WTC11 (cell line): ENCODE measurements around the gene ZDHHC11B. TPM values are rescaled to one million over a fixed set of nuclear protein-coding genes. Genes with fewer than 3 reads are reported as not detected.
A peak's percentile ranks its signal among the peaks of the same experiment; 100 is the strongest.
"Not testable (repeated sequence)": the region's sequence is repeated elsewhere in the genome, so short reads cannot be mapped to it uniquely, and the experiment has no call there.

Source experiments
- ATAC-seq: fragments of 200-7000 bp; cut with Tn5 transposase; 2 replicates; pipeline ENCODE4 v1.10.0; 2021; ENCODE audit warnings: mild to moderate bottlenecking, moderate library complexity
- CTCF ChIA-PET: fragments of 300-600 bp; sonication (Branson Sonifier 250); formaldehyde crosslinking; loops from one replicate; lab custom pipeline; 2021; ENCODE audit warnings: antibody characterized with exemption; lab: Charles Lee
- POLR2A ChIA-PET: fragments of 350-600 bp; sonication (Branson Sonifier 250); formaldehyde crosslinking; loops from one replicate; lab custom pipeline; 2021; ENCODE audit warnings: antibody characterized with exemption; lab: Charles Lee
- DNase-seq: peaks from one replicate; pipeline ENCODE4 v3.0.0; 2021; ENCODE audit warnings: low spot score
- H3K27ac Mint-ChIP-seq: 2 replicates; pipeline ENCODE4 v1.8.0; 2021; ENCODE audit warnings: mixed read lengths
- H3K27me3 Mint-ChIP-seq: 2 replicates; pipeline ENCODE4 v1.8.0; 2021; ENCODE audit warnings: low read depth, mild to moderate bottlenecking, moderate library complexity, mixed read lengths
- H3K36me3 Mint-ChIP-seq: 2 replicates; pipeline ENCODE4 v1.8.0; 2021; ENCODE audit warnings: mixed read lengths
- H3K4me1 Mint-ChIP-seq: 2 replicates; pipeline ENCODE4 v1.8.0; 2022; ENCODE audit warnings: mixed read lengths
- H3K4me3 Mint-ChIP-seq: 2 replicates; pipeline ENCODE4 v1.8.0; 2021; ENCODE audit warnings: mild to moderate bottlenecking, moderate library complexity, mixed read lengths
- H3K9me3 Mint-ChIP-seq: 2 replicates; pipeline ENCODE4 v1.8.0; 2021; ENCODE audit warnings: mixed read lengths
- FOXP1 ChIP-seq: sonication (generic); formaldehyde crosslinking; IDR thresholded peaks from 2 replicates; pipeline ENCODE4 v1.8.0; 2022; ENCODE audit warnings: missing genetic modification reagents, mild to moderate bottlenecking, moderate library complexity, borderline replicate concordance
- NR3C1 ChIP-seq: sonication (generic); formaldehyde crosslinking; conservative IDR thresholded peaks from 2 replicates; pipeline ENCODE4 v1.8.1; 2023; ENCODE audit warnings: low read depth, mild to moderate bottlenecking, missing genetic modification reagents
- RORB ChIP-seq: fragments of 250-450 bp; sonication (Bioruptor Pico); IDR thresholded peaks from 2 replicates; pipeline ENCODE4 v1.9.0; 2021; ENCODE audit warnings: mild to moderate bottlenecking
- TCF7 ChIP-seq: sonication (generic); formaldehyde crosslinking; IDR thresholded peaks from 2 replicates; pipeline ENCODE4 v1.8.0; 2022; ENCODE audit warnings: mild to moderate bottlenecking, low read depth, missing genetic modification reagents, moderate library complexity
- TEAD1 ChIP-seq: sonication (generic); formaldehyde crosslinking; IDR thresholded peaks from 2 replicates; pipeline ENCODE4 v1.8.0; 2022; ENCODE audit warnings: mild to moderate bottlenecking, missing genetic modification reagents
- ZBTB43 ChIP-seq: sonication (generic); formaldehyde crosslinking; IDR thresholded peaks from 2 replicates; pipeline ENCODE4 v1.8.1; 2023; ENCODE audit warnings: mild to moderate bottlenecking, missing genetic modification reagents
- ZNF396 ChIP-seq: fragments of 250-450 bp; sonication (Bioruptor Pico); IDR thresholded peaks from 2 replicates; pipeline ENCODE4 v1.8.0; 2021; ENCODE audit warnings: mild to moderate bottlenecking, moderate library complexity, borderline replicate concordance
- ZNF423 ChIP-seq: fragments of 250-450 bp; sonication (Bioruptor Pico); IDR thresholded peaks from 2 replicates; pipeline ENCODE4 v2.1.2; 2022; ENCODE audit warnings: mild to moderate bottlenecking, moderate library complexity
- total RNA-seq: library from RNA; stranded (reverse); gene quantifications from 3 replicates; pipeline ENCODE4 v1.2.3, GENCODE V29; 2021
- TF ChIP-seq, protein P1 (sequence below): sonication (generic); formaldehyde crosslinking; IDR thresholded peaks from 2 replicates; pipeline ENCODE4 v1.8.1; 2023; ENCODE audit warnings: mild to moderate bottlenecking, missing genetic modification reagents, borderline replicate concordance
- TF ChIP-seq, protein P2 (sequence below): sonication (generic); formaldehyde crosslinking; IDR thresholded peaks from 2 replicates; pipeline ENCODE4 v1.8.1; 2022; ENCODE audit warnings: missing genetic modification reagents, borderline replicate concordance

ZDHHC11B gene
- total RNA-seq, 1 experiment from 2014 or later: 2.3 TPM

DNA sequence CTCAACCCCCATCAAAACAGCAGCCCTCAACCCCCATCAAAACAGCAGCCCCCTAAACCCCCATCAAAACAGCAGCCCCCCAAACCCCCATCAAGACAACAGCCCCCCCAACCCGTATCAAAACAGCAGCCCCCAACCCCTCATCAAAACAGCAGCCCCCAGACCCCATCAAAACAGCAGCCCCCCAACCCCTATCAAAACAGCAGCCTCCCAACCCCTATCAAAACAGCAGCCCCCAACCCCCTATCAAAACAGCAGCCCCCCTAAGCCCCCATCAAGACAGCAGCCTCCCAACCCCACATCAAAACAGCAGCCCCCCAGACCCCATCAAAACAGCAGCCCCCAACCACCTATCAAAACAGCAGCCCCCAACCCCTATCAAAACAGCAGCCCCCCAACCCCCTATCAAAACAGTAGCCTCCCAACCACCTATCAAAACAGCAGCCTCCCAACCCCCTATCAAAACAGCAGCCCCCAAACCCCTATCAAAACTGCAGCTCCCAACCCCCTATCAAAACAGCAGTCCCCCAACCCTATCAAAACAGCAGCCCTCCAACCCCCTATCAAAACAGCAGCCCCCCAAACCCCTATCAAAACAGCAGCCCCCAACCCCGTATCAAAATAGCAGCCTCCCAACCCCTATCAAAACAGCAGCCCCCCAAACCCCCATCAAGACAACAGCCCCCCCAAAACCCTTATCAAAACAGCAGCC lies 92.6 kb downstream of the ZDHHC11B start (continued):
- TF ChIP-seq, protein P1, sequence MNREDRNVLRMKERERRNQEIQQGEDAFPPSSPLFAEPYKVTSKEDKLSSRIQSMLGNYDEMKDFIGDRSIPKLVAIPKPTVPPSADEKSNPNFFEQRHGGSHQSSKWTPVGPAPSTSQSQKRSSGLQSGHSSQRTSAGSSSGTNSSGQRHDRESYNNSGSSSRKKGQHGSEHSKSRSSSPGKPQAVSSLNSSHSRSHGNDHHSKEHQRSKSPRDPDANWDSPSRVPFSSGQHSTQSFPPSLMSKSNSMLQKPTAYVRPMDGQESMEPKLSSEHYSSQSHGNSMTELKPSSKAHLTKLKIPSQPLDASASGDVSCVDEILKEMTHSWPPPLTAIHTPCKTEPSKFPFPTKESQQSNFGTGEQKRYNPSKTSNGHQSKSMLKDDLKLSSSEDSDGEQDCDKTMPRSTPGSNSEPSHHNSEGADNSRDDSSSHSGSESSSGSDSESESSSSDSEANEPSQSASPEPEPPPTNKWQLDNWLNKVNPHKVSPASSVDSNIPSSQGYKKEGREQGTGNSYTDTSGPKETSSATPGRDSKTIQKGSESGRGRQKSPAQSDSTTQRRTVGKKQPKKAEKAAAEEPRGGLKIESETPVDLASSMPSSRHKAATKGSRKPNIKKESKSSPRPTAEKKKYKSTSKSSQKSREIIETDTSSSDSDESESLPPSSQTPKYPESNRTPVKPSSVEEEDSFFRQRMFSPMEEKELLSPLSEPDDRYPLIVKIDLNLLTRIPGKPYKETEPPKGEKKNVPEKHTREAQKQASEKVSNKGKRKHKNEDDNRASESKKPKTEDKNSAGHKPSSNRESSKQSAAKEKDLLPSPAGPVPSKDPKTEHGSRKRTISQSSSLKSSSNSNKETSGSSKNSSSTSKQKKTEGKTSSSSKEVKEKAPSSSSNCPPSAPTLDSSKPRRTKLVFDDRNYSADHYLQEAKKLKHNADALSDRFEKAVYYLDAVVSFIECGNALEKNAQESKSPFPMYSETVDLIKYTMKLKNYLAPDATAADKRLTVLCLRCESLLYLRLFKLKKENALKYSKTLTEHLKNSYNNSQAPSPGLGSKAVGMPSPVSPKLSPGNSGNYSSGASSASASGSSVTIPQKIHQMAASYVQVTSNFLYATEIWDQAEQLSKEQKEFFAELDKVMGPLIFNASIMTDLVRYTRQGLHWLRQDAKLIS (CRISPR knock-in tag): no peak

DNA sequence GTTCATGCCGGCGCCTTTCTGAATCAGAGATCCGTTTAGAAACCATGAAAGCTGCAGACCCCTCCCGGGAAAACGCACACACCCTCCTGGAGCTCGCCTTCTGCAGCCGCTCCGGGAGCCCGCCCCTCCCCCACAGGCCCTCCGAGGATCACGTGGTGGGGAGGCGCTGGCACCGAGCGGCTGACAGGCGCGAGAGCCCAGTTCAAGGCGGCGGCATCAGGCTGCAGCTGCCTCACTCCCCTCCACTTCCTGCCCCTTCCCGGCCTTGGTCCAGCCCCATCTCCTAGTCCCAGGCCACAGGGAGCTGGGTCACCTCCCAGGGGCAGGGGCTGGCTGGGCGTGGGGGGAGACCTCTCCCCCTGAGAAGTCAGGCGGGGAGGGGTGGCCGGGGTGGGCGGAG lies 93.5 kb downstream of the ZDHHC11B start:
- POLR2A ChIA-PET, H3K27ac Mint-ChIP-seq, CTCF ChIA-PET, H3K4me1 Mint-ChIP-seq, H3K36me3 Mint-ChIP-seq, H3K4me3 Mint-ChIP-seq, H3K9me3 Mint-ChIP-seq, DNase-seq: not testable (repeated sequence)
- ATAC-seq: peak; percentile 9
- H3K27me3 Mint-ChIP-seq: peaks cover 11% of the 10 kb centered on the region

DNA sequence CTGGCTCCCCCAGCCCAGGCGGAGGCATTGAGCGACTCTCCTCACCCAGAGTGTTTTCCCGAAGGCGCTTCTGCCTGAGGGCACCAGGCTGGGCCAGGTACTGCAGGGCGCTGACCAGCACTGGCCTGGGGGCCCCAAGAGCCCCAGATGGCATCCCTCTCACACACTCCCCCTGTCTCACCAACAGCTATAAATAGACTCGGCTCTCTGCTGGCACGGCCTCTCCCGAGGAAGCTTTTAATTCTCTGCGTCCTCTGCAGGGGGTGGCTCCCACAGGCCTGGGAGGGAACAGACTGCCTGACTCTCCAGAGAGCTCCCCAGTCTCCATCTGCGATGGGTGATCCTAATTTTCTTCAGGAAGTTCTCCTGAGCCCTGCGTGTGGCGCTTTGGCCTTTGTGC lies 94.2 kb downstream of the ZDHHC11B start:
- H3K27me3 Mint-ChIP-seq: peaks cover 11% of the 10 kb centered on the region
- POLR2A ChIA-PET, H3K4me3 Mint-ChIP-seq, CTCF ChIA-PET, H3K36me3 Mint-ChIP-seq, H3K9me3 Mint-ChIP-seq, DNase-seq, H3K27ac Mint-ChIP-seq, H3K4me1 Mint-ChIP-seq: not testable (repeated sequence)
- ATAC-seq: peak; percentile 7

DNA sequence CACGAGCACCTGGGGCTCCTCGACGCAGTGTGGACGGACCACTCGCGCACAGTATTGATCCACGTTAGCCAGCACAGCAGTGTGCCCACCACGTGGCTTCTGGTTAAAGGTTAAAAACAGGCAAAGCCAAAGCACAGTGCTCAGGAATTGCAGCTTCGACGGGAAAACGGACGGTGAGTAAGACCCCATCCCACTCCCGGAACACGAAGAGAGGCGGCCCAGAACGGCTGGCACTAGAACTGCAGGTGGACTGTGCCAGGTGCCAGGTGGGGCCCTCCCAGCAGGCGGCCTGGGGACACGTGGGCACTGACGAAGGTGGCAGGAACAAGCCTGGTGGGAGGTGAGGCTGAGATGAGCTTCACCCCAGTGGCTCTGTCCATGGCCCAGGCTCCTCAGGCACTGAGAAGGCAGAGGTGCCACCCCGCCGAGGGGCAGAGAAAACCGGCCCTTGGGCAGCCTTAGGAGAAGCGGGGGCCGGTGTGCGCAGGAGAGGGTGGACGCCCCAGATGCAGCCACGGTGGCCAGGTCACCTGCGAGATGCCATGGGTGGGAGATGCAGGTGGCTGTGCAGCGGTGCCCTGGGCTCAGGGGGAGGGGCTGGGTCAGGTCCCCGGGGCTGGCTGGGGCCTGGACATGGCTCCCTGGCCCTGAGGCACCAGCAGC lies 96.0 kb downstream of the ZDHHC11B start:
- DNase-seq: not testable (repeated sequence)

GRCh38 chr5:686936-687335 lies 97.6 kb downstream of the ZDHHC11B start:
- H3K9me3 Mint-ChIP-seq, H3K27me3 Mint-ChIP-seq, H3K27ac Mint-ChIP-seq, ATAC-seq, H3K4me1 Mint-ChIP-seq, DNase-seq, H3K4me3 Mint-ChIP-seq, CTCF ChIA-PET, POLR2A ChIA-PET, H3K36me3 Mint-ChIP-seq: not testable (repeated sequence)

More for the DNA sequence above, 96.0 kb downstream of the ZDHHC11B start:
- H3K9me3 Mint-ChIP-seq, H3K27me3 Mint-ChIP-seq, CTCF ChIA-PET, H3K27ac Mint-ChIP-seq, POLR2A ChIA-PET, H3K4me3 Mint-ChIP-seq, H3K4me1 Mint-ChIP-seq, ATAC-seq, H3K36me3 Mint-ChIP-seq: not testable (repeated sequence)

DNA sequence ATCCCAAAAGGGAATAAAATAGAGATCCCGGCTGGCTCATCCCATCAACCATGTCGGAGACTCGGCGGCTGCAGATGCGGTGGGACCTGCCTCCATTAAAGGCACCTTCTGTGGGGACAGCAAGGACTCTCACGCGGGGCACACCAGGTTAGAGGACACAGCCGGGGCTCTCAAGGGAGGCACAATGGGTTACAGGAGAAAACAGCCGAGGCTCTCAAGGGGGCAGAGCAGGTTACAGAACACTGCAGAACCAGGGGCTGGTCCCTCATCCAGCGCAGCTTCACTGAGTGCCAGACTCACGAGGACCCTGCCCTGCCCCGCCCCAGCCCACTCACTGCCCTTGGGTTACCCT lies 98.4 kb downstream of the ZDHHC11B start:
- H3K27ac Mint-ChIP-seq, ATAC-seq, H3K27me3 Mint-ChIP-seq, DNase-seq, H3K9me3 Mint-ChIP-seq, POLR2A ChIA-PET, CTCF ChIA-PET, H3K4me3 Mint-ChIP-seq, H3K36me3 Mint-ChIP-seq, H3K4me1 Mint-ChIP-seq: not testable (repeated sequence)

DNA sequence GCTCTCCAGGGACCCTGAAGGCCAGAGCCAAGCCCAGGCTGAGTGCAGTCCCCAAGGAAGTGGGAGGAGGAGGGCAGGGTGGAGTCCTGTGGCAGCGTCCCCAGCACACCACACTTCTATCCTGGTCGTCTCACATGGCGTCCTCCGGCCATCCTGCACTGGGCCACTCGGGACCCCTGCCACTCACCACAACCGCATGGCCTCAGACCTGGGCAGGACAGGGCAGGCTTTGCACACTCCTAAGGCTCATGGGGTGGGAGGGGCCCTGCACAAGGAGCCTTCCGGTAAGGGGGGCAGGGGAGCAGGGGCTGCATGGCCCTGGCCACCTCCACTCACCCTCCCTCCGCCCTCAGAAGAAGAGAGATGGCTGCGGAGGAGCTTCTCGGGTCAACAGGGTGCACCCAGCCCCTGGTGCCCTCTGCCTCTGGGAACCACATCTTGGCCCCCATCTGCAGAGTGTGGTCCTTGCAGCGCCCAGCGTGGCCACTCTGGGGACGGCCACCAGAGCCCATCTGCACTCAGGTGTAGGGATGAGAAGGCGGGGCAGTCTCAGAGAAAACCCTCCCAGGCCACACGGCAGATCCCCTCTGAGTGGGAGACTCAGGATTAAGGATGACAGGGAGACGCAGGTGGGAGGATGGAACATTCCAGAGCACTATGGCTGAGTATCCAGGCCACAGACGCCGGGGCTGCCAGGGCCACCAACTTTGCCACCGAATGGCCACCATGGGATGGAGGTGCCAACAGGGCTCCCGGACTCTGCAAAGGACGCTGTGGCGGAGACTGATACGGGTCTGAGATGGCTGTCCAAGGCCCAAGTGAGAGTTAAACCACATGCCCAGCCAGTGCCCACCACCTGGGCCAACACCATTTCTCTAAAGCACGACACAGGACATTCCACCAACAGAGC lies 99.0 kb downstream of the ZDHHC11B start:
- DNase-seq (no peak), ATAC-seq (no peak)
- Mint-ChIP-seq H3K27me3 (no peaks in the 10 kb centered on the region; the same call in none of the 2 replicates), H3K27ac (no peak overlapping the region), H3K36me3 (no peaks in the 10 kb centered on the region), H3K4me1 (no peaks in the 10 kb centered on the region), H3K9me3 (no peaks in the 10 kb centered on the region), H3K4me3 (no peak overlapping the region)
- ChIA-PET CTCF (no interaction called here), POLR2A (no interaction called here)
- no peak for TF ChIP-seq TEAD1
- no peak for TF ChIP-seq ZNF423
- no peak for TF ChIP-seq TCF7 (CRISPR knock-in tag)
- TF ChIP-seq NR3C1 (CRISPR knock-in tag): no peak
- no peak for TF ChIP-seq ZBTB43 (CRISPR knock-in tag)
- TF ChIP-seq RORB (CRISPR knock-in tag): no peak
- no peak for TF ChIP-seq ZNF396 (CRISPR knock-in tag)
- no peak for TF ChIP-seq FOXP1 (CRISPR knock-in tag)
- TF ChIP-seq, protein P2, sequence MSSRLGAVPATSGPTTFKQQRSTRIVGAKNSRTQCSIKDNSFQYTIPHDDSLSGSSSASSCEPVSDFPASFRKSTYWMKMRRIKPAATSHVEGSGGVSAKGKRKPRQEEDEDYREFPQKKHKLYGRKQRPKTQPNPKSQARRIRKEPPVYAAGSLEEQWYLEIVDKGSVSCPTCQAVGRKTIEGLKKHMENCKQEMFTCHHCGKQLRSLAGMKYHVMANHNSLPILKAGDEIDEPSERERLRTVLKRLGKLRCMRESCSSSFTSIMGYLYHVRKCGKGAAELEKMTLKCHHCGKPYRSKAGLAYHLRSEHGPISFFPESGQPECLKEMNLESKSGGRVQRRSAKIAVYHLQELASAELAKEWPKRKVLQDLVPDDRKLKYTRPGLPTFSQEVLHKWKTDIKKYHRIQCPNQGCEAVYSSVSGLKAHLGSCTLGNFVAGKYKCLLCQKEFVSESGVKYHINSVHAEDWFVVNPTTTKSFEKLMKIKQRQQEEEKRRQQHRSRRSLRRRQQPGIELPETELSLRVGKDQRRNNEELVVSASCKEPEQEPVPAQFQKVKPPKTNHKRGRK: no peak
